OCI-LY3 (cell line): ENCODE measurements around the gene ATP8B4.

Source experiments
- H2AFZ ChIP-seq: fragments of 200-600, 300-600 bp; shearing (Covaris generic); 2 replicates; pipeline ENCODE4 v1.6.0; 2014; ENCODE audit warnings: antibody characterized with exemption, low read depth, low read length
- H3K27ac ChIP-seq: fragments of 200-600, 300-600 bp; sonication (generic); 2 replicates; pipeline ENCODE4 v1.5.1; 2014; ENCODE audit warnings: mild to moderate bottlenecking, low read length, moderate library complexity, mixed read lengths
- H3K27me3 ChIP-seq: fragments of 200-600, 300-600 bp; sonication (generic); 2 replicates; pipeline ENCODE4 v1.6.1; 2014; ENCODE audit warnings: low read depth, low read length, mixed read lengths
- H3K36me3 ChIP-seq: fragments of 200-600, 300-600 bp; sonication (generic); replicated peaks from 2 replicates; pipeline ENCODE3; 2014; ENCODE audit warnings: low read depth, low read length, mixed read lengths
- H3K4me1 ChIP-seq: fragments of 300-600, 200-600 bp; sonication (generic); 2 replicates; pipeline ENCODE4 v1.6.1; 2014; ENCODE audit warnings: low read length, mixed read lengths
- H3K4me2 ChIP-seq: fragments of 200-600, 300-600 bp; sonication (generic); 2 replicates; pipeline ENCODE4 v1.6.1; 2014; ENCODE audit warnings: low read length, mixed read lengths
- H3K4me3 ChIP-seq: fragments of 300-600, 200-600 bp; sonication (generic); 2 replicates; pipeline ENCODE4 v1.5.1; 2014; ENCODE audit warnings: antibody characterized with exemption, mild to moderate bottlenecking, low read length, moderate library complexity
- H3K79me2 ChIP-seq: fragments of 300-600, 200-600 bp; shearing (Covaris generic); 2 replicates; pipeline ENCODE4 v1.6.1; 2014; ENCODE audit warnings: mild to moderate bottlenecking, low read length, mixed read lengths
- H3K9ac ChIP-seq: fragments of 300-600, 200-600 bp; shearing (Covaris generic); 2 replicates; pipeline ENCODE4 v1.6.0; 2014; ENCODE audit warnings: mild to moderate bottlenecking, low read length, moderate library complexity
- H3K9me3 ChIP-seq: fragments of 200-600, 300-600 bp; shearing (Covaris generic); 2 replicates; pipeline ENCODE4 v1.6.1; 2014; ENCODE audit warnings: low read length, mixed read lengths; ENCODE audit not compliant: insufficient read depth
- H4K20me1 ChIP-seq: fragments of 200-600, 300-600 bp; sonication (generic); 2 replicates; pipeline ENCODE4 v1.6.1; 2016; ENCODE audit warnings: low read length, mixed read lengths; ENCODE audit not compliant: insufficient read depth
- CTCF ChIP-seq: fragments of 200-600, 300-600 bp; sonication (generic); IDR thresholded peaks from 2 replicates; pipeline ENCODE4 v1.5.1; 2014; ENCODE audit warnings: antibody characterized with exemption, low read length, low read depth
- EZH2phosphoT487 ChIP-seq: fragments of 200-600 bp; shearing (Covaris generic); IDR thresholded peaks from 2 replicates; pipeline ENCODE4 v1.6.1; 2018; ENCODE audit warnings: antibody characterized with exemption, mixed run types, low read depth

The ATP8B4 gene

GRCh38 chr15:49990835-49991545 is 128.0 kb downstream of the ATP8B4 start:
- Histone ChIP-seq H4K20me1 (no peaks in the 10 kb centered on the region), H3K9ac (no peak overlapping the region), H2AFZ (no peak overlapping the region), H3K9me3 (no peaks in the 10 kb centered on the region), H3K79me2 (no peaks in the 10 kb centered on the region), H3K4me2 (no peak overlapping the region), H3K27me3 (0 out of 2 replicates have a peak, but pooled peaks cover 4% of the 10 kb centered on the region), H3K4me1 (no peaks in the 10 kb centered on the region), H3K27ac (no peak overlapping the region), H3K36me3 (no peaks in the 10 kb centered on the region), H3K4me3 (no peak overlapping the region)
- no peak for TF ChIP-seq CTCF

- Histone ChIP-seq H3K27me3 (no peaks in the 10 kb centered on the region), H3K4me1 (no peaks in the 10 kb centered on the region), H3K27ac (no peak overlapping the region), H2AFZ (no peak overlapping the region), H4K20me1 (no peaks in the 10 kb centered on the region), H3K4me2 (no peak overlapping the region), H3K9me3 (no peaks in the 10 kb centered on the region), H3K36me3 (no peaks in the 10 kb centered on the region), H3K9ac (no peak overlapping the region), H3K79me2 (no peaks in the 10 kb centered on the region), H3K4me3 (no peak overlapping the region)
- TF ChIP-seq EZH2phosphoT487 (no peak), CTCF (no peak)
Observed at GRCh38 chr15:49989498-49989897, 129.5 kb downstream of the ATP8B4 start.

- H3K36me3 ChIP-seq: no peaks in the 10 kb centered on the region
- H3K79me2 ChIP-seq: no peaks in the 10 kb centered on the region
- H3K9me3 ChIP-seq: no peaks in the 10 kb centered on the region
- H3K4me3 ChIP-seq: no peak overlapping the region
- H3K4me1 ChIP-seq: no peaks in the 10 kb centered on the region
- no peak overlapping the region for H3K4me2 ChIP-seq
- H3K27ac ChIP-seq: no peak overlapping the region
- no peak for TF ChIP-seq EZH2phosphoT487
- no peak for TF ChIP-seq CTCF
- no peaks in the 10 kb centered on the region for H4K20me1 ChIP-seq
- no peak overlapping the region for H3K9ac ChIP-seq
- no peaks in the 10 kb centered on the region for H3K27me3 ChIP-seq
- no peak overlapping the region for H2AFZ ChIP-seq
Observed at GRCh38 chr15:49988766-49989165, 130.3 kb downstream of the ATP8B4 start.

GRCh38 chr15:49987896-49988295 is 131.1 kb downstream of the ATP8B4 start:
- Histone ChIP-seq H3K79me2 (no peaks in the 10 kb centered on the region), H3K4me2 (no peak overlapping the region), H4K20me1 (no peaks in the 10 kb centered on the region), H3K27me3 (no peaks in the 10 kb centered on the region), H3K4me3 (no peak overlapping the region), H3K36me3 (no peaks in the 10 kb centered on the region), H3K4me1 (no peaks in the 10 kb centered on the region), H3K27ac (no peak overlapping the region), H3K9ac (no peak overlapping the region), H2AFZ (no peak overlapping the region), H3K9me3 (no peaks in the 10 kb centered on the region)
- no peak for TF ChIP-seq EZH2phosphoT487
- no peak for TF ChIP-seq CTCF
